Memory B cell (primary cell): Measurements from ENCODE around the gene COA1.
"Not testable (repeated sequence)": the region's sequence is repeated elsewhere in the genome, so short reads cannot be mapped to it uniquely, and the experiment has no call there.

Experiments used
- ATAC-seq: fragments of 150-1000 bp; cut with Tn5 transposase; 2 replicates; pipeline ENCODE4 v1.10.0; 2021; ENCODE audit warnings: low read depth, mild to moderate bottlenecking, moderate library complexity
- DNase-seq, 2 donors: peaks; one replicate each; pipeline ENCODE4 v3.0.0; 2022; ENCODE audit warnings: low spot score in 2 of 2
- H3K27ac Mint-ChIP-seq: one replicate; pipeline ENCODE4 v1.8.0; 2022; ENCODE audit warnings: mild to moderate bottlenecking, moderate library complexity, mixed read lengths
- H3K27me3 Mint-ChIP-seq: one replicate; pipeline ENCODE4 v1.8.0; 2022; ENCODE audit warnings: mixed read lengths
- H3K36me3 Mint-ChIP-seq: one replicate; pipeline ENCODE4 v1.8.0; 2022; ENCODE audit warnings: mild to moderate bottlenecking, mixed read lengths
- H3K4me1 Mint-ChIP-seq: one replicate; pipeline ENCODE4 v1.8.0; 2022; ENCODE audit warnings: mixed read lengths
- H3K4me3 Mint-ChIP-seq: one replicate; pipeline ENCODE4 v1.8.0; 2022; ENCODE audit warnings: mild to moderate bottlenecking, moderate library complexity, mixed read lengths
- H3K9me3 Mint-ChIP-seq: one replicate; pipeline ENCODE4 v1.8.0; 2022; ENCODE audit warnings: mixed read lengths

COA1 gene

GRCh38 chr7:43677864-43678263, 51.5 kb downstream of the COA1 start:
- Mint-ChIP-seq H3K27ac (no peak overlapping the region), H3K4me3 (no peak overlapping the region), H3K36me3 (peaks cover 11% of the 10 kb centered on the region), H3K9me3 (peaks cover 3% of the 10 kb centered on the region), H3K4me1 (peaks cover 34% of the 10 kb centered on the region), H3K27me3 (no peaks in the 10 kb centered on the region)
- no peak for DNase-seq
- no peak for ATAC-seq

DNA sequence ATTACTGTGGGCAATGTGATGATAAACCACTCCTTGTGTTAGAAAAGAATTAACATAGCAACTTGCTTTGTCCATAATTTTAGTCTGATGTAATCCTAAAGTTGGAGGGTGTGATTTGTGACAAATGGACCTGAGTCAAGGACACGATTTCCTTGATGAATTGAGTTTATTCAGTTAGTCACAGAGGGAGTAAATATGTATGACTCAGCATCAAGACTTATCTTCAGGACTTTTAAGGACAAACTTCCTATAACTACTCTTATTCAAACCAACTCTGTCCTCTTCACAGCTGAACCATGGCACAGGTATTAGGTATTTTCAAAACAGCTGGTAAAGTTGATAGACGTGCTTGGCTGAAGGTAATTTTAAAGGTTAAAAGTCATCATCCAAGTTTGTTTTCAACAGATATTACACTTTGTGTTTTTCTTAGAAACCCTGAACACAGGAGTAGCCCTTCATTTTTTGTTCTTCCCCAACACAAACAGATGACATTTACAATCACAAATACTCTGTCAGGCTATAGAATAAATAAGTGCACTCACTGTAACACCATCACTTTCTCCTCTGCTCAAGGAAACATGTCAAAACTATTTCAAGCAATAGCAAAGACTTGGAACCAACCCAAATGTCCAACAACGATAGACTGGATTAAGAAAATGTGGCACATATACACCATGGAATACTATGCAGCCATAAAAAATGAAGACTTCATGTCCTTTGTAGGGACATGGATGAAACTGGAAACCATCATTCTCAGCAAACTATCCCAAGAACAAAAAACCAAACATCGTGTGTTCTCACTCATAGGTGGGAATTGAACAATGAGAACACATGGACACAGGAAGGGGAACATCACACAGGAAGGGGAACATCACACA, 54.5 kb downstream of the COA1 start:
- Mint-ChIP-seq H3K27ac (no peak overlapping the region), H3K4me3 (no peak overlapping the region), H3K9me3 (peaks cover 10% of the 10 kb centered on the region), H3K27me3 (no peaks in the 10 kb centered on the region), H3K4me1 (peaks cover 29% of the 10 kb centered on the region), H3K36me3 (peaks cover 28% of the 10 kb centered on the region)
- no peak for ATAC-seq
- DNase-seq, result no peak

GRCh38 chr7:43673243-43673976, 55.9 kb downstream of the COA1 start:
- peak; percentile 31 for ATAC-seq
- not testable (repeated sequence) for H3K27me3 Mint-ChIP-seq, DNase-seq, H3K4me3 Mint-ChIP-seq
- peak overlapping the region; percentile 58 for H3K27ac Mint-ChIP-seq
- peaks cover 36% of the 10 kb centered on the region for H3K36me3 Mint-ChIP-seq
- H3K9me3 Mint-ChIP-seq, result peaks cover 12% of the 10 kb centered on the region
- peaks cover 35% of the 10 kb centered on the region for H3K4me1 Mint-ChIP-seq

DNA sequence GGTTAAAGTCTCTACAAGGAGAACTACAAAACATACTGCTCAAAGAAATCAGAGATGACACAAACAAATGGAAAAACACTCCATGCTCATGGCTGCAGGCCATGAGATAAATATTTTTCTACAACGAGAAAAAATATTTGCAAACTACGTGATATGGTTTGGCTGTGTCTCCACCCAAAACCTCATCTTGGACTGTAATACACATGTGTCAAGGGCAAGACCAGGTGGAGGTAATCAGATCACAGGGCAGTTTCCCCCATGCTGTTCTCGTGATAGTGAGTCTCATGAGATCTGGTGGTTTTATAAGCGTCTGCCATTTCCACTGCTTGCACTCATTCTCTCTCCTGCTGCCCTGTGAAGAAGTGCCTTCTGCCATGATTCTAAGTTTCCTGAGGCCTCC, 57.8 kb downstream of the COA1 start:
- H3K36me3 Mint-ChIP-seq, result peaks cover 41% of the 10 kb centered on the region
- peaks cover 33% of the 10 kb centered on the region for H3K4me1 Mint-ChIP-seq
- H3K27ac Mint-ChIP-seq, result no peak overlapping the region
- no peak for ATAC-seq
- peaks cover 12% of the 10 kb centered on the region for H3K9me3 Mint-ChIP-seq
- H3K27me3 Mint-ChIP-seq, result no peaks in the 10 kb centered on the region
- no peak for DNase-seq
- no peak overlapping the region for H3K4me3 Mint-ChIP-seq

GRCh38 chr7:43669286-43670081, 59.8 kb downstream of the COA1 start:
- Mint-ChIP-seq H3K4me3 (peak overlapping the region; percentile 38), H3K4me1 (peaks cover 44% of the 10 kb centered on the region), H3K9me3 (peaks cover 15% of the 10 kb centered on the region), H3K36me3 (peaks cover 43% of the 10 kb centered on the region), H3K27me3 (no peaks in the 10 kb centered on the region), H3K27ac (peak overlapping the region; percentile 80)
- peak in 1 of 2 donors; percentile 52 for DNase-seq
- peak; percentile 89 for ATAC-seq

GRCh38 chr7:43668035-43668434, 61.3 kb downstream of the COA1 start:
- H3K9me3 Mint-ChIP-seq, result peaks cover 12% of the 10 kb centered on the region
- H3K27me3 Mint-ChIP-seq, result no peaks in the 10 kb centered on the region
- DNase-seq, result no peak
- H3K4me1 Mint-ChIP-seq, result peaks cover 31% of the 10 kb centered on the region
- ATAC-seq, result no peak
- H3K4me3 Mint-ChIP-seq, result no peak overlapping the region
- H3K27ac Mint-ChIP-seq, result peak overlapping the region; percentile 67
- H3K36me3 Mint-ChIP-seq, result peaks cover 42% of the 10 kb centered on the region

DNA sequence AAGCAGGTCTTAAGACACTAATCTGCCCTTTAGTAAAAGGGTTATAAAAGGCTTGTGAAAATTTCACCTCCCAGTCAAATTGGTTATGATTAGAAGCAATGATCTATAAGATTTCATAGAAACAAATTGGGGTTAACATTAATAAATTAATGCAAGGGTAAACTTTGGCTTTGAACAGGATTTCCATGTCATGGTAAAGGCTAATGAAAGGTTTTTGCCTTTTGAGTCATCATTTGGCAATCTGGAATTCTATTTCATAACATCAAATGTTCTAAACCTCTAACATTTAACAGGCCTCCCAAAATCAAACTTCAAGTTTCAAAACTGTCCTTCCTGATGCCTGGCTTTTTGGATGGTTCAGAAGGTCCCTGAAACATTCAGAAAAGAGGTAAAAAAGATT, 62.4 kb downstream of the COA1 start:
- Mint-ChIP-seq H3K4me1 (peaks cover 30% of the 10 kb centered on the region), H3K4me3 (no peak overlapping the region), H3K36me3 (peaks cover 36% of the 10 kb centered on the region), H3K27ac (peak overlapping the region; percentile 67), H3K27me3 (no peaks in the 10 kb centered on the region), H3K9me3 (peaks cover 12% of the 10 kb centered on the region)
- DNase-seq (no peak), ATAC-seq (no peak)

DNA sequence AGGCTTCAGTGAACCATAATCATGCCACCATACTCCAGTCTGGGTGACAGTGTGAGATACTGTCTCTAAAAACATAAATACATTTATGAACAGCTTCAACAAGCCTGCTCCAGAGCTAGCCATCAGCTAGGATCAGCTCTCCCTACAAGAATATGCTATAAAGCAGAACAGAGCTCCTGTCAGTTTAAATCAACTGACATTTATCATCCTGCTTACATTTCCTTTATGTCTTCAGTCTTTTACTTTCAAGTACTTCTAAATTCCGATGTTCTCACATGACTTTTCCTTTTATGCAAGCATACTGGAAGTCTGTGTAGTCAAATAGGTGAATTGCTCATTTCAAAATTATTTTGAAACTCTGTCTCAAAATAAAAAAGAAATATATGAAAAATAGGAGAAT, 64.6 kb downstream of the COA1 start:
- H3K27ac Mint-ChIP-seq, result no peak overlapping the region
- H3K36me3 Mint-ChIP-seq, result peaks cover 26% of the 10 kb centered on the region
- H3K4me3 Mint-ChIP-seq, result no peak overlapping the region
- H3K27me3 Mint-ChIP-seq, result no peaks in the 10 kb centered on the region
- DNase-seq, result no peak
- peaks cover 4% of the 10 kb centered on the region for H3K9me3 Mint-ChIP-seq
- peaks cover 34% of the 10 kb centered on the region for H3K4me1 Mint-ChIP-seq
- no peak for ATAC-seq

DNA sequence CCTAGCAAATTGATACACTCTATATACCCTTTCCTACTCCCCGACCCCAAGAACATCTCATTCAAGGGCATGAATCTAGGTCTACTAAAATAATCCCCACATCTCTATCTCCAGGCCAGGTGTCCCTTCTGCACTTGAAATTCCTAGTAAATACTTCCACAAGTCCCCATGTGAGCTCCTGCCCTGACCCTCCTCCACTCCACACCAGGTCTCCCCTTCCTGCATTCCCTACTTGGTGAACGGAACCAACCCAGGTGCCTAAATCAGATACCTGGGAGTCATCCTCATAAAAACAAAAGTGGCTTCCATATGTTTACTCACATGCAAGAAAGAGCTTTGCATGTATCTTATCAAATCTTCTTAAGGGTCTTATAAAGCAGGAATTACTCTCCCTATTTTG, 69.2 kb downstream of the COA1 start:
- DNase-seq, result no peak
- peak overlapping the region; percentile 14 for H3K27ac Mint-ChIP-seq
- peaks cover 17% of the 10 kb centered on the region for H3K36me3 Mint-ChIP-seq
- no peak for ATAC-seq
- no peaks in the 10 kb centered on the region for H3K9me3 Mint-ChIP-seq
- no peaks in the 10 kb centered on the region for H3K27me3 Mint-ChIP-seq
- no peak overlapping the region for H3K4me3 Mint-ChIP-seq
- H3K4me1 Mint-ChIP-seq, result peaks cover 24% of the 10 kb centered on the region

GRCh38 chr7:43659549-43659896, 69.8 kb downstream of the COA1 start:
- Mint-ChIP-seq H3K36me3 (peaks cover 17% of the 10 kb centered on the region), H3K4me3 (no peak overlapping the region), H3K9me3 (peaks cover under 1% of the 10 kb centered on the region), H3K27me3 (no peaks in the 10 kb centered on the region), H3K4me1 (peaks cover 20% of the 10 kb centered on the region), H3K27ac (no peak overlapping the region)
- no peak for DNase-seq
- ATAC-seq, result no peak

GRCh38 chr7:43658718-43659548, 70.4 kb downstream of the COA1 start:
- Mint-ChIP-seq H3K4me1 (peaks cover 26% of the 10 kb centered on the region), H3K4me3 (peak overlapping the region; percentile 5), H3K9me3 (peaks cover 4% of the 10 kb centered on the region), H3K27ac (peak overlapping the region; percentile 87), H3K27me3 (no peaks in the 10 kb centered on the region), H3K36me3 (peaks cover 22% of the 10 kb centered on the region)
- DNase-seq, result no peak
- ATAC-seq, result no peak

GRCh38 chr7:43656997-43657396, 72.3 kb downstream of the COA1 start:
- H3K36me3 Mint-ChIP-seq, result peaks cover 20% of the 10 kb centered on the region
- no peak overlapping the region for H3K4me3 Mint-ChIP-seq
- peaks cover 32% of the 10 kb centered on the region for H3K4me1 Mint-ChIP-seq

DNA sequence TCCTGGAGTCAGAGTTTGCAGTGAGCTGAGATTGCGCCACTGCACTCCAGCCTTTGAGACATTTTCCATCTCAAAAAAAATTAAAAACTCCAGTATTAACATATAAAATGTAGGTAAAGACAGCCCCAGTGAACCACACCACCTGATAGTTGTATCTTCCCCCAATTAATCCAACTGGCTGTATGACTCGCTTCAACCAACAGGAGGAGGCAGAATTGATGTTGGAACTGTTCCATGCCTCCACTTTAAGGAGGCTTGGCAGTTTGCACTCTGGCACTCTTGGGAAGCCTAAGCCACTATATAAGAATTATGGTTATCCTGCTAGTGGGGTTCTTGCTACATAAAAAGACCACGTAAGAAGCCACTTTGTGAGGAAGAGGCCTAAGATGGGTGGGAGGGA, 73.7 kb downstream of the COA1 start:
- Mint-ChIP-seq H3K27me3 (no peaks in the 10 kb centered on the region), H3K4me1 (peaks cover 41% of the 10 kb centered on the region), H3K27ac (no peak overlapping the region), H3K9me3 (peaks cover 6% of the 10 kb centered on the region), H3K4me3 (no peak overlapping the region), H3K36me3 (peaks cover 22% of the 10 kb centered on the region)
- ATAC-seq, result no peak
- no peak for DNase-seq

More at GRCh38 chr7:43656997-43657396, 72.3 kb downstream of the COA1 start:
- peaks cover 4% of the 10 kb centered on the region for H3K9me3 Mint-ChIP-seq
- ATAC-seq (no peak), DNase-seq (no peak)
- no peaks in the 10 kb centered on the region for H3K27me3 Mint-ChIP-seq
- no peak overlapping the region for H3K27ac Mint-ChIP-seq
